Right lobe of liver (tissue), 6 donors: Measurements from ENCODE around the gene PIK3CD. TPM values are rescaled to one million over a fixed set of nuclear protein-coding genes. Genes with fewer than 3 reads are reported as not detected.

Source experiments
- ATAC-seq, 4 donors: fragments of 200-7000 bp; cut with Tn5 transposase; one replicate each; pipeline ENCODE4 v1.9.1; 2020; ENCODE audit warnings: mild to moderate bottlenecking in 4 of 4, moderate library complexity in 4 of 4
- DNase-seq, 3 donors: peaks; one replicate each; pipeline ENCODE4 v3.0.0-alpha.2; 2020
- H3K27ac ChIP-seq, 3 donors: fragments of 200-600 bp; one replicate each; pipeline ENCODE4 v1.8.0; 2022
- H3K27me3 ChIP-seq, 2 donors: fragments of 200-600 bp; one replicate each; pipeline ENCODE4 v1.8.0; 2022
- H3K36me3 ChIP-seq, 4 donors: fragments of 200-600 bp; sonication (generic) in 1 of 4; one replicate each; pipeline versions ENCODE4 v1.5.1 to v1.8.0; 2017 to 2022; ENCODE audit warnings: control low read depth in 1 of 4
- H3K4me1 ChIP-seq, 4 donors: fragments of 200-600 bp; sonication (generic) in 1 of 4; one replicate each; pipeline versions ENCODE4 v1.5.1 to v1.8.0; 2017 to 2022; ENCODE audit warnings: control low read depth in 1 of 4
- H3K4me3 ChIP-seq, 3 donors: fragments of 200-600 bp; one replicate each; pipeline ENCODE4 v1.8.0; 2022
- H3K9me3 ChIP-seq, 4 donors: fragments of 200-600 bp; sonication (generic) in 1 of 4; one replicate each; pipeline versions ENCODE4 v1.5.1 to v1.8.0; 2017 to 2022; ENCODE audit warnings: control low read depth in 1 of 4
- POLR2A ChIP-seq: fragments of 450-650 bp; IDR thresholded peaks from one replicate; pipeline ENCODE4 v1.6.1; 2017; ENCODE audit warnings: antibody characterized with exemption, mild to moderate bottlenecking
- WGBS: methylation state at CpG from one replicate; pipeline ENCODE4 v1.1.6; 2018; ENCODE audit warnings: low coverage, low lambda C conversion rate; ENCODE audit not compliant: insufficient coverage; ENCODE audit errors: missing lambda C conversion rate; 5-methylcytosine and 5-hydroxymethylcytosine counted together
- intact Hi-C, 2 donors: fragments of 100-400 bp; cut with DNase I; formaldehyde crosslinking; loops; one replicate each; pipeline versions ENCODE4 v1.11.2 to v1.14.1; 2022
- total RNA-seq, 6 experiments: library from RNA; depleted of rRNA in 2 of 6; stranded (reverse); fragments of >200 nt in 2 of 6; fragmentation: NEBNext Ultra II Directional in 3 of 6; extraction: Animal tissue kit (Norgen Biotek cat#: 25700) in 3 of 6; gene quantifications; one replicate each; pipeline versions ENCODE4 v1.1.0 to v1.2.4, GENCODE V29; 2016 to 2023
- TF ChIP-seq, protein P1 (sequence below), 4 donors: fragments of 200-600 bp in 3 of 4; fragments of 450-650 bp in 1 of 4; IDR thresholded peaks; one replicate each; pipeline versions ENCODE4 v1.5.1 to v1.8.0; 2016 to 2022; ENCODE audit warnings: antibody characterized with exemption in 4 of 4, mild to moderate bottlenecking in 2 of 4
- donor health status: DM: no; HTN: yes; CAD: no.
- donor health status: DM: no; HTN: no; CAD: no.
- donor health status: DM: no; HTN: no; CAD: no.
- donor health status: DM: no; HTN: yes; CAD: no.
- donor health status: DM: no; HTN: yes; CAD: no.

Gene PIK3CD
- total RNA-seq, 6 experiments from 2014 or later, result 1.4 to 5.8 (median 2.6) TPM

DNA sequence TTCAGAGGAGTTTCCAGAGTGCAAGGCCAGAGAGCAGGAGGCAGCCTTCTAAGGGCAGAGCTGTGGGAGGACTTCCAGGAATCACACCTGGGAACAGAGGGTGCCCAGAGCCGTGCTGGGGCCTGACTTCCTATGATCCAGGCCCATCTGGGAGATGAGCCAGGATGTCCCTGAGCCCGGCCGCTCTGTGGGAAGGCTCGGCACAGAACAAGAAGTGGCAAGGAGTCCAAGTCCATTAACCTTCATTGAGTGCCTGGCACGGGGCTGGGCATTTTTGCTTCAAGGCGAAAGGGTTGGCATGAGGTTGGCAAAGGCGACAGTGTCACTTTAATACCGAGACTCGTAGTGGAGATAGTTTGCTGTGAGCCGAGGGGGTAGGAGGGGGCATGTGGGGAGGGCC is 44.6 kb upstream of the PIK3CD start:
- TF ChIP-seq POLR2A, result no peak
- TF ChIP-seq, protein P1, sequence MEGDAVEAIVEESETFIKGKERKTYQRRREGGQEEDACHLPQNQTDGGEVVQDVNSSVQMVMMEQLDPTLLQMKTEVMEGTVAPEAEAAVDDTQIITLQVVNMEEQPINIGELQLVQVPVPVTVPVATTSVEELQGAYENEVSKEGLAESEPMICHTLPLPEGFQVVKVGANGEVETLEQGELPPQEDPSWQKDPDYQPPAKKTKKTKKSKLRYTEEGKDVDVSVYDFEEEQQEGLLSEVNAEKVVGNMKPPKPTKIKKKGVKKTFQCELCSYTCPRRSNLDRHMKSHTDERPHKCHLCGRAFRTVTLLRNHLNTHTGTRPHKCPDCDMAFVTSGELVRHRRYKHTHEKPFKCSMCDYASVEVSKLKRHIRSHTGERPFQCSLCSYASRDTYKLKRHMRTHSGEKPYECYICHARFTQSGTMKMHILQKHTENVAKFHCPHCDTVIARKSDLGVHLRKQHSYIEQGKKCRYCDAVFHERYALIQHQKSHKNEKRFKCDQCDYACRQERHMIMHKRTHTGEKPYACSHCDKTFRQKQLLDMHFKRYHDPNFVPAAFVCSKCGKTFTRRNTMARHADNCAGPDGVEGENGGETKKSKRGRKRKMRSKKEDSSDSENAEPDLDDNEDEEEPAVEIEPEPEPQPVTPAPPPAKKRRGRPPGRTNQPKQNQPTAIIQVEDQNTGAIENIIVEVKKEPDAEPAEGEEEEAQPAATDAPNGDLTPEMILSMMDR (IDR thresholded peaks at IDR 0.05), result no peak
- H3K36me3 ChIP-seq, result peaks cover 0 to 2% (median 0%) of the 10 kb centered on the region in 4 donors
- ATAC-seq (no peak), DNase-seq (no peak)
- WGBS, result no CpG with 5 or more reads among the region's 10 CpGs
- intact Hi-C loops, result no loop called here
- H3K4me1 ChIP-seq, result no peaks in the 10 kb centered on the region
- H3K27ac ChIP-seq, result no peak overlapping the region
- no peaks in the 10 kb centered on the region for H3K27me3 ChIP-seq
- H3K4me3 ChIP-seq, result no peak overlapping the region
- no peaks in the 10 kb centered on the region for H3K9me3 ChIP-seq

DNA sequence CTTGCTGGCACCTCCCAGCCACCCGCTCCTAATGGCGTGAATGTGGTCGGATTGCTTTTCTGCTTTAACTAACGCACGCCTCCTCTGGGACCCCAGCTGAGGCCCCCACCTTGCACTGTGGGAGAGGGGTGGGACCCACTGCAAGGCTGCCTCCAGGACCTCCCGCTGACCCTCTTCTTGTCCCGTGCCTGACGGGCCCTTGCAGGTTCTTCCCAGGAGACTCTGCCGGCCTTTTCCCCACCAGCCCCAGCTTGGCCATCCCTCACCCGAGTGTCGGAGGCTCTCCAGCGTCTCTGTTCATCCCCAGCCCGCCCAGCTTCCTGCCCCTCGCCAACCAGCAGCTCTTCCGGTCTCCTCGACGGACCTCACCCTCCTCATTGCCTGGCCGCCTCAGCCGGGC is 44.2 kb upstream of the PIK3CD start:
- TF ChIP-seq, protein P1 (IDR thresholded peaks at IDR 0.05), result no peak
- no peak for TF ChIP-seq POLR2A
- DNase-seq, result no peak

DNA sequence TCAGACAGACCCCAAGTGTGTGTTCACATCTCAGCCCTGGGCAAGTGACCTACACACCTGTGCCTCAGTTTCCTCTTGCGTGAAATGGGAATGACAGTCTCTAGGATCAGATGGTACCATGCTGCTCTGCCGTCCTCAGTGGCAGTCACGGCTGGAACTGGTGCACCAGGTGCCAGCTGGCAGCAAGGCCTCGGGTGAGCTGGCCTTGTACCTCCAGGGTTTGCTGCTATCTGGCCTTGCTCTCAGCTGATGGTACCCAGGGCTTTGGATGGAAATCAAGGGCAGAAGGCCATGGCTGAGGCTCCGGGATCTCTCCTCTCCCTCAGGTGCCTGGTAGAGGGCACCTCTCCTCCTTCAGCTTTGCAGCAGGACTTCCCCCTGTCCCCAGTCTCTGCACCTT is 41.5 kb upstream of the PIK3CD start:
- TF ChIP-seq, protein P1 (IDR thresholded peaks at IDR 0.05), result no peak
- TF ChIP-seq POLR2A, result no peak
- no peaks in the 10 kb centered on the region for H3K27me3 ChIP-seq
- WGBS, result 75% methylated on average over 1 of the region's 5 CpGs
- no peak overlapping the region for H3K4me3 ChIP-seq
- peak in 1 of 4 donors; percentile 17 for ATAC-seq
- DNase-seq, result no peak
- peaks cover 0 to 3% (median 0%) of the 10 kb centered on the region in 4 donors for H3K36me3 ChIP-seq
- H3K9me3 ChIP-seq, result no peaks in the 10 kb centered on the region
- intact Hi-C loops, result no loop called here
- H3K27ac ChIP-seq, result no peak overlapping the region
- H3K4me1 ChIP-seq, result no peaks in the 10 kb centered on the region

More for the DNA sequence above, 44.2 kb upstream of the PIK3CD start:
- Histone ChIP-seq H3K4me1 (no peaks in the 10 kb centered on the region), H3K27ac (no peak overlapping the region), H3K4me3 (no peak overlapping the region), H3K27me3 (no peaks in the 10 kb centered on the region), H3K9me3 (no peaks in the 10 kb centered on the region), H3K36me3 (no peaks in the 10 kb centered on the region)
- 98% methylated on average over 13 of the region's 19 CpGs for WGBS
- no peak for ATAC-seq
- intact Hi-C loops, result no loop called here

DNA sequence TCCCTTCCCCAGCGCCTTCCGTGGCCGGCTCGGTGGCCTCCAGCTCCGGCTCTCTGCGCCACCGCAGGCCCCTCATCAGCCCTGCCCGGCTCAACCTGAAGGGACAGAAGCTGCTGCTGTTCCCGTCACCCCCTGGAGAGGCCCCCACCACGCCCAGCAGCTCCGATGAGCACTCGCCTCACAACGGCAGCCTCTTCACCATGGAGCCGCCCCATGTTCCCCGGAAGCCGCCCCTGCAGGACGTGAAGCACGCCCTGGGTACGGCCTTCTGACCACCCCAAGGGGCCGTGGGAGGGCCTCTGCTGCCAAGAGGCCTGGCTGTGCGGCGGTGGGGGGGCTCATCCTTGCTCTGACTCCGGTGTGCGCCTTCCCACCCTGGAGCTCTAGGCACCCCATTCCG is 41.0 kb upstream of the PIK3CD start:
- Histone ChIP-seq H3K36me3 (peaks cover 0 to 3% (median 0%) of the 10 kb centered on the region in 4 donors), H3K27ac (no peak overlapping the region), H3K9me3 (no peaks in the 10 kb centered on the region), H3K4me3 (no peak overlapping the region), H3K27me3 (no peaks in the 10 kb centered on the region), H3K4me1 (no peaks in the 10 kb centered on the region)
- TF ChIP-seq, protein P1 (IDR thresholded peaks at IDR 0.05), result no peak
- TF ChIP-seq POLR2A, result no peak
- ATAC-seq, result no peak
- no peak for DNase-seq
- WGBS, result no CpG with 5 or more reads among the region's 25 CpGs
- intact Hi-C loops, result no loop called here

DNA sequence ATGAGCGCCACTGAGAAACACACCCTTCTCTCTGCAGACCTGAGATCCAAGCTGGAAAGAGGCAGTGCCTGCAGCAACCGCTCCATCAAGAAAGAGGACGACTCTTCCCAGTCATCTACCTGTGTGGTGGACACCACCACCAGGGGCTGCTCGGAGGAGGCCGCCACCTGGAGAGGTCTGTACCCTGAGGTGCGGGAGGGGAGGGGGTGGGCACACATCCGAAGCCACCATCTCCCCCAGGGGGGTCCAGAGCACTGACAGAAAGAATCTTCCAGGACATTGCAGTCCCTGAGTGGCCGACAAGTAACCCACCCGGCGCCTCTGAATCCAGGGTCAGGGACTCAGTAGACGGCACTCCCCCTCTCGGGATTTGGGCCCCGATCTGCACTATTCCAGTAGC is 39.8 kb upstream of the PIK3CD start:
- H3K4me3 ChIP-seq, result no peak overlapping the region
- ATAC-seq (no peak), DNase-seq (no peak)
- TF ChIP-seq, protein P1 (IDR thresholded peaks at IDR 0.05), result no peak
- H3K4me1 ChIP-seq, result no peaks in the 10 kb centered on the region
- WGBS, result 57% methylated on average over 3 of the region's 13 CpGs
- H3K27me3 ChIP-seq, result no peaks in the 10 kb centered on the region
- no peak overlapping the region for H3K27ac ChIP-seq
- intact Hi-C loops, result no loop called here
- H3K9me3 ChIP-seq, result no peaks in the 10 kb centered on the region
- peaks cover 0 to 3% (median 0%) of the 10 kb centered on the region in 4 donors for H3K36me3 ChIP-seq
